HepG2 (cell line): ENCODE data around the gene GOLGB1.

Source experiments
- MED13 ChIP-seq: sonication (generic); formaldehyde crosslinking; IDR thresholded peaks from 2 replicates; pipeline ENCODE4 v1.5.0; 2020; ENCODE audit warnings: missing genetic modification reagents
- NFRKB ChIP-seq: fragments of 450-650 bp; IDR thresholded peaks from 2 replicates; pipeline ENCODE4 v1.6.1; 2017
- NR2F2 ChIP-seq: IDR thresholded peaks from 2 replicates; pipeline ENCODE4 v1.6.1; 2012; ENCODE audit warnings: low read depth, inconsistent platforms, borderline replicate concordance
- RXRA ChIP-seq: sonication (generic); formaldehyde crosslinking; IDR thresholded peaks from 2 replicates; pipeline ENCODE4 v1.5.1; 2020; ENCODE audit warnings: missing genetic modification reagents
- ZNF224 ChIP-seq: sonication (generic); formaldehyde crosslinking; IDR thresholded peaks from 2 replicates; pipeline ENCODE4 v1.5.0; 2020; ENCODE audit warnings: mild to moderate bottlenecking, missing genetic modification reagents
- ZNF24 ChIP-seq: fragments of 450-650 bp; IDR thresholded peaks from 2 replicates; pipeline ENCODE4 v1.6.1; 2017; ENCODE audit warnings: antibody characterized with exemption, mild to moderate bottlenecking
- ZNF598 ChIP-seq: sonication (generic); formaldehyde crosslinking; IDR thresholded peaks from 2 replicates; pipeline ENCODE4 v1.5.1; 2020; ENCODE audit warnings: mild to moderate bottlenecking, missing genetic modification reagents, borderline replicate concordance
- TF ChIP-seq, protein P1 (sequence below): sonication (generic); formaldehyde crosslinking; conservative IDR thresholded peaks from 2 replicates; pipeline ENCODE4 v1.4.0; 2020; ENCODE audit warnings: missing genetic modification reagents
- TF ChIP-seq, protein P2 (sequence below): sonication (generic); formaldehyde crosslinking; IDR thresholded peaks from 2 replicates; pipeline ENCODE4 v1.5.0; 2020; ENCODE audit warnings: mild to moderate bottlenecking, missing genetic modification reagents, moderate library complexity
- TF ChIP-seq, protein P3 (sequence below): IDR thresholded peaks from 2 replicates; pipeline ENCODE4 v1.6.1; 2012; ENCODE audit warnings: inconsistent platforms

DNA sequence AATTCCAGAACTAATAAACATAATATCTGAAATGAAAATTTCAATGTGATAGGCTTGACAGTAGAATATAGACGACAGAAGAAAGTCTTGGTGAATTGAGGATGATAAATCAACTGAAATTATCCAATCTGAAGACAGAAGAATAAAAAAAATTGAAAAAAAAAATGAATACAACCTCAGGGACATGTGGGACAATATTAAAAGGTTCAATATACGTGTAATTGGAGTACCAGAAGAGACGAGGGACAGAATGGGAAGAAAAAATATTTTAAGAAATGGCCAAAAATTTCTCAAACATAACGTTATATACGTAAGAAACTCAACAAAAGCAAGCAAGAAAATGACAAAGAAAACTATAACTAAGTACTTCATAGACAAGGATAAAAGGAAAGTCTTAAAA lies 45.6 kb downstream of the GOLGB1 start:
- TF ChIP-seq, protein P1, sequence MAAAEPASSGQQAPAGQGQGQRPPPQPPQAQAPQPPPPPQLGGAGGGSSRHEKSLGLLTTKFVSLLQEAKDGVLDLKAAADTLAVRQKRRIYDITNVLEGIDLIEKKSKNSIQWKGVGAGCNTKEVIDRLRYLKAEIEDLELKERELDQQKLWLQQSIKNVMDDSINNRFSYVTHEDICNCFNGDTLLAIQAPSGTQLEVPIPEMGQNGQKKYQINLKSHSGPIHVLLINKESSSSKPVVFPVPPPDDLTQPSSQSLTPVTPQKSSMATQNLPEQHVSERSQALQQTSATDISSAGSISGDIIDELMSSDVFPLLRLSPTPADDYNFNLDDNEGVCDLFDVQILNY = no peak
- TF ChIP-seq ZNF598 (CRISPR knock-in tag) = no peak
- no peak for TF ChIP-seq MED13 (CRISPR knock-in tag)
- TF ChIP-seq, protein P2, sequence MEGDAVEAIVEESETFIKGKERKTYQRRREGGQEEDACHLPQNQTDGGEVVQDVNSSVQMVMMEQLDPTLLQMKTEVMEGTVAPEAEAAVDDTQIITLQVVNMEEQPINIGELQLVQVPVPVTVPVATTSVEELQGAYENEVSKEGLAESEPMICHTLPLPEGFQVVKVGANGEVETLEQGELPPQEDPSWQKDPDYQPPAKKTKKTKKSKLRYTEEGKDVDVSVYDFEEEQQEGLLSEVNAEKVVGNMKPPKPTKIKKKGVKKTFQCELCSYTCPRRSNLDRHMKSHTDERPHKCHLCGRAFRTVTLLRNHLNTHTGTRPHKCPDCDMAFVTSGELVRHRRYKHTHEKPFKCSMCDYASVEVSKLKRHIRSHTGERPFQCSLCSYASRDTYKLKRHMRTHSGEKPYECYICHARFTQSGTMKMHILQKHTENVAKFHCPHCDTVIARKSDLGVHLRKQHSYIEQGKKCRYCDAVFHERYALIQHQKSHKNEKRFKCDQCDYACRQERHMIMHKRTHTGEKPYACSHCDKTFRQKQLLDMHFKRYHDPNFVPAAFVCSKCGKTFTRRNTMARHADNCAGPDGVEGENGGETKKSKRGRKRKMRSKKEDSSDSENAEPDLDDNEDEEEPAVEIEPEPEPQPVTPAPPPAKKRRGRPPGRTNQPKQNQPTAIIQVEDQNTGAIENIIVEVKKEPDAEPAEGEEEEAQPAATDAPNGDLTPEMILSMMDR = no peak
- TF ChIP-seq NR2F2 = no peak
- TF ChIP-seq ZNF24 = no peak
- TF ChIP-seq NFRKB = no peak
- TF ChIP-seq ZNF224 (CRISPR knock-in tag) = no peak
- TF ChIP-seq, protein P3, sequence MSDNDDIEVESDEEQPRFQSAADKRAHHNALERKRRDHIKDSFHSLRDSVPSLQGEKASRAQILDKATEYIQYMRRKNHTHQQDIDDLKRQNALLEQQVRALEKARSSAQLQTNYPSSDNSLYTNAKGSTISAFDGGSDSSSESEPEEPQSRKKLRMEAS = no peak
- TF ChIP-seq RXRA = no peak
